GM21528 (cell line): ENCODE results near the gene TRAPPC11.

Source experiments
- ATAC-seq: cut with Tn5 transposase; IDR thresholded peaks from one replicate; pipeline ENCODE4 v1.9.1; 2021; ENCODE audit warnings: mild to moderate bottlenecking, moderate library complexity; ENCODE audit not compliant: unreplicated experiment, low FRiP score

Gene TRAPPC11

DNA sequence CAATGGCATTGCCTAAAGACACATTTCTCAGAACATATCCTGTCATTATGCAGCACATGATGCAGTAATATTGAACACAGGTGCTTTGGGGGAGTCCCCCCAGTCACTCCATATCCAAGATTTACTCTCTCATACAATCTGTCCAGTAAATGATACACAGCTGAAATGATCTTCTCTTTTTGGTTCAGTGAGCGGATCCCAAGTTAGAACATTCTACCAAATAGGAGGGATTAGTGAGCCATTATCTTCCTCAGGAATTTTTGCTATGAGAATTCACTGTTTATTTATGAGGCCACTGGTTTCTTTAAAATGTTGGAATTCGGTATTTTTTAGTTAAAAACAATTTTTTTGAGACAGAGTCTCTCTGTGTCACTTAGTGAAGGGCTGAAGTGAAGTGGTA, 96.5 kb downstream of the TRAPPC11 start:
- ATAC-seq, result no peak

DNA sequence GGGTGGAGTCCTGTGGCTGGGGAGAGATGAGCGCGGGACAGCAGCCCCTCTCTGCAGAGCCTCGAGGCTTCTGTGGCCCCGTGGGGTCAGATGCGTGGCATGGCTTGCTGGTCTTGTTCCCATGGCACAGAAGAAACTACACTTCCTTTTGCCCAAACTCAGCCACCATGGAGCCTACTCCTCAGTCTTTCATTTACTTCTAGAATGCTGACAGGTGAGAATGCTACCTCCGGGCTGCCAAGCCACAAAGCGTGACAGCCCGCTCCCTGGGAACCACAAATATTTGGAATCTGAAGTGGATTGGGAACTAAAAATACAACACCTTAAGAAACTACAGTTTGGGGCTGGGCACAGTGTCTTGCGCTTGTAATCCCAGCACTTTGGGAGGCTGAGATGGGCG, 98.0 kb downstream of the TRAPPC11 start:
- no peak for ATAC-seq

DNA sequence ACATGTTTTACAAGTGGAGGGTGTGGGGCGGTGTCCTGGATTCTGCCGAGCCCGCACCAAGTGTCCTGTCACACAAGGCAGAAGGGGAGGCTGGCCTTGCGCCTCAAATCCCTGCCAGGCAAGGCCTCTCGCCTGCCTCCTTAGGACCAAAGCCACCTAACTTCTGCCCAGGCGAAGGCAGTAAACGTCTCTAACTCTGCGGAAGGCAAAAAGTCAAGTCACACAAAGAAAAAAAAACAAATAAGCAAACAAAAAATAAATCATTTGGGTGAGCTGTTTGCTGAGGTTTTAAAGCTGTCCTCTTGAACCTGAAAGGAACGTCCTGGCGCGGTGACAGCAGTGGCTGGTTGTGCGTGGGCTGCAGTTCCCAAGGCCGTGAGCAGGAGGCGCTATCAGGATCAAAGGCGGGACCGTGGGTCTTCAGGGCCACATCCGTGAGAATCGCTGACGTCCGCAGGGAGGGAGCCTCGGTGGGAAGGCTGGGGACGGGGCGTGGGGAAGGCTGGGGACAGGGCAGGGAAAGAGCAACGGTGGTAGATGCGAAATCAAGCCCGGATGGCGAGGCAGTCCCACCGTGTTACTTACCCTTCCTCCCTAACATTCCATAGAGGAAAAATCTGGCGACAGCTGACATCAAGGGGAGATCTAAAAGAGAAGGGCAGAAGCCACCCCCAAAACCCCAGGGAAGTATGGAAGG, 99.1 kb downstream of the TRAPPC11 start:
- ATAC-seq, result no peak

DNA sequence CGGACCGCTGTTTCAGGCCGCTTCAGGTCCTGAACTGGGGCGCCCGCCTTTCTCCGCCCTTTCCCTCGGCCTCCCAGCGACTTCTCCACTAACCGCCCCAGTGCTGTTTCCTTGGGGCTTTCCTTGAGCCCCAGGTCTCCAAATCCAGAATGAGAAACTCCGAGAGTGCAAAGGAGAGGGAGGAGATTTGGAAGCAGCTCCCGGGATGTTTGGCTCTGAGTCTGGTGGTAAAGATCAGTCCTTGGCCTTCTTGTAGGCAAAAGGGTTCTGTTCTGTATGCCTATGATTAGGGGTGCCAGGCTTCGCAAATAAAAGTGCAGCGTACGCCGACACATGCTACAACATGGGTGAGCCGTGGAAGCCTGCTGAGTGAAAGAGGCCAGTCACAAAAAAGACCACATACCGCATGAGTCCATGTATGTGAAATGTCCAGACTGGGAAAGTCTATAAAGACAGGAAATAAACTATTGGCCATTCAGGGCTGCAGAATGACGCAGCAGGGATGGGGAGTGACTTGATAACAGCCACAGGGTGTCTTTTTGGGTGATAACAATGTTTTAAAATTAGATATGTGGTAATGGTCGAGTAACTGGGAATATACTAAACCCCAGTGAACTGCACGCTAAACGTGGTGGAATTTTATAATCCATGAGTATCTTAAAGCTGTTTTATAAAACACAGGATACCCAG, 99.8 kb downstream of the TRAPPC11 start:
- no peak for ATAC-seq

DNA sequence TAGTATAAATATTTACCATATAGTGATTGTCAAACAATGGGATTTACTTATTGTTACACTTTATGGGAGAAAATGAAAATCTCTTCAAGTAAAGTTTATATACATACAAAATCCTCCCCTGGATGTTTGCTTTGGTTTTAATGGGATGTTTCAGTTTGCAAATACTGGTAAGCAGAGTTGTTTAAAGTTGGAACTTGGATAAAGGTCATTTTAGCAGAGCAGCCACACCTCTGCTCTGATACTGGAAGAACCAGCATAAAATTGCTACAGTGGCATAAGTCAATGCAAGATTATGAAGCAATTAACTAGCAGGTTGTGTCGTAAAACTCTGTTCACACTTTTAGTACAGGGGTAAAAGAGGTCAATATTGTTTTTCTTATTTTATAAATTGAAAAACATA, 101.2 kb downstream of the TRAPPC11 start:
- no peak for ATAC-seq
